MG63 (cell line): Measurements from ENCODE around the gene TMX1. TPM values are rescaled to one million over a fixed set of nuclear protein-coding genes. Genes with fewer than 3 reads are reported as not detected.

Experiments
- DNase-seq: peaks from one replicate; pipeline ENCODE4 v3.0.0-alpha.2; 2020
- H3K27me3 ChIP-seq: fragments of 250-450 bp; sonication (Bioruptor Pico); 2 replicates; pipeline ENCODE4 v1.5.1; 2020; ENCODE audit warnings: mild to moderate bottlenecking, moderate library complexity
- H3K36me3 ChIP-seq: fragments of 250-450 bp; sonication (Bioruptor Pico); 2 replicates; pipeline ENCODE4 v1.5.1; 2020; ENCODE audit warnings: mild to moderate bottlenecking, moderate library complexity
- H3K4me3 ChIP-seq: fragments of 250-450 bp; sonication (Bioruptor Pico); 2 replicates; pipeline ENCODE4 v1.5.1; 2020; ENCODE audit warnings: mild to moderate bottlenecking, moderate library complexity
- H3K9me3 ChIP-seq: fragments of 250-450 bp; sonication (Bioruptor Pico); 2 replicates; pipeline ENCODE4 v1.5.1; 2020; ENCODE audit warnings: mild to moderate bottlenecking, moderate library complexity
- total RNA-seq: library from RNA; depleted of rRNA; stranded (reverse); fragments of >200 nt; shearing (Covaris generic); gene quantifications from 2 replicates; pipeline ENCODE4 v1.2.3, GENCODE V29; 2014; ENCODE audit warnings: low replicate concordance

TMX1 gene
- total RNA-seq, 1 experiment from 2014 or later = 31.8 TPM

DNA sequence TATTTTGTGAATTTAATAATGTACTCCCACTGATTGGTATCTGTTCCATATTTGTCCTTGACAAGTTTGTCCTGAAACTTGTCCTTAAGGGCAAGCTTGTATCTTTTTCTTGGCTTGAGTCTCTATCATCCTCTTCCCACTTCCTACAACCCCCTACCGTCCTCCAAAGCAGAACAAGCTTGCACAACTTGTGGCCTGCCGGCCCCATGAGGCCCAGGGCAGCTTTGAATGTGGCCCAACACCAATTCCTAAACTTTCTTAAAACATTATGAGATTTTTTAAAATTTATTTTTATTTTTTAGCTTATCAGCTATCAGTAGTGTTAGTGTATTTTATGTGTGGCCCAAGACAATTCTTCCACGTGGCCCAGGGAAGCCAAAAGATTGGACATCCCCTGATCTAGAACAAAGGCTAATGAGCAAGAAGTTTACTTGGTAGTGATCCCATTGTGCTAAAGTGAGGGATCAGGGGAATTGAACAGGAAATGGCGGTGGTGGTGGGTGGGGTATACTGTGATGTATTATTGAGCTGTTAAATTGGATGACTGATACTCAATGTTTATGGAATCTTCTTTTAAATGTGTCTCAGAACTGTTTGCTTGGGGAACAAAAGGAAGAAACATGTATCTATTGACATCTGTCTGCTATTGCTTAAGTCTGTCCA is 37.8 kb downstream of the TMX1 start:
- Histone ChIP-seq H3K4me3 (no peak overlapping the region), H3K36me3 (no peaks in the 10 kb centered on the region), H3K9me3 (no peaks in the 10 kb centered on the region), H3K27me3 (no peaks in the 10 kb centered on the region)
- no peak for DNase-seq

DNA sequence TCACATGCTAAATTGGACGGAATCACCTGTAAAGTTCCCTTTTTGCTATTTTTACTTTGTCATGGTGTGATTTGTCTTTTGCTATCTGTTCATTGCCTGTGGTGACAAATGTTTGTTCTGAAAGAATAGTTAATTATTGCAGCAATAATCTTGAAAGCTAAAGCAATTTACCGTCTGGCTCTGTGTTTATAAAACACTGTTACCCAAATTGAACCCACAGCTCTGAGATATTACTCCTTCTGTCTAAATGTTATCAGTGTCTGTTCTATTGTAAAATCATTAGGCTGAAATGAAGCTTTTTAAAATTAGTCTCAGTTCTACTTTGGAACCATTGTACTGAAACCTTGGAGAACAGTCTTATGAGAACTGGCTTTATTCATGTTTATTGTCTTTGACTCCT is 42.5 kb downstream of the TMX1 start:
- Histone ChIP-seq H3K9me3 (no peaks in the 10 kb centered on the region), H3K36me3 (no peaks in the 10 kb centered on the region), H3K27me3 (no peaks in the 10 kb centered on the region), H3K4me3 (no peak overlapping the region)
- DNase-seq = no peak

DNA sequence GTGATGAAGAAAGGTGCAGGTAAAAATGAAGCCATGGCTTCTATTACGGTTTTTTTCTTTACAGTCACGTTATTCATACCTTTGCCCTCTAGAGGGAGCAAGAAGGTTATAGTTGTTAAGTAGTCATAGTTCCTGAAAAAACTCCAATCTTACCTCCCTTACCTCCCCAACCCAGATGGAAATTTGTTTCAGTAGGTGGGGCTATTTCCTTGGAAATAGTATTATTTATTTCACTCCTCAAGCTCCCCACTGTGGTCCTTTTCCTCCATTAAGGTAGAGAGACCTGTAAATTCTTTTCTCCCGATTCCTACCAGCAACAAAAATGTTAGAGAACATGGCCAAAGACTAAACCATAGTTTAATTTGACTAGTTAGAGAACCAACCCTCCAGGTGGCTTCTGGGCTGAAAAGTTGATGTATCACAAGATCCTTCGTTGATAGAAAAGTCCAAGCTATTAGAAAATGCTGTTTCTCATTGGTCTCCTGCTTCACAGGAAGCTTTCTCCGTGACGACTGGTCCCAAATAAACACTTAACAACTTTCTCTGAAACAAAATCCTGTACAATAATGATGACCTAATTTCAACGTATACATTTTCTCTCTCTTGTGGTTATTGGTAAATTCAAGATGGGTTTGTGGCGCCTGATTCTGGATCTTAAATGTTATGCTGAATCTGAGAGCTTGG is 43.5 kb downstream of the TMX1 start:
- H3K4me3 ChIP-seq = no peak overlapping the region
- H3K36me3 ChIP-seq = no peaks in the 10 kb centered on the region
- DNase-seq = no peak
- H3K9me3 ChIP-seq = no peaks in the 10 kb centered on the region
- H3K27me3 ChIP-seq = no peaks in the 10 kb centered on the region

DNA sequence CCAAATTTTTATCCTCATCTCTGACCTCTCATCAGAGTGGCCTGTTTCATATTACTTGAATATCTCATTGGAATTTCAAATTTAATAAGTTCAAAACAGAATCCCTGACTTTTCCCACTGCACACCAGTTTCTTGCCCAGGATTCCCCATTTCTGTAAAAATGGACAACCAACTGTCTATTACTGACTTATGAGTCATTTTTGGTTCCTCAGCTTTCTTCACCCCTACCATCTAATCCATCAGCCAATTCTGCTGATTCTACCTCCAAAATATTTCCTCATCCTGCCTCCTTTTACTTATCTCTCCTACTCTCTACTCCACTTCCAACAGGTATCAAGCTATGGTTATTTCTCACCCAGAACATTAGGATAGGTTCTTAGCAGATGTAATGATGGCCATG is 44.2 kb downstream of the TMX1 start:
- Histone ChIP-seq H3K36me3 (no peaks in the 10 kb centered on the region), H3K4me3 (no peak overlapping the region)
- no peak for DNase-seq

DNA sequence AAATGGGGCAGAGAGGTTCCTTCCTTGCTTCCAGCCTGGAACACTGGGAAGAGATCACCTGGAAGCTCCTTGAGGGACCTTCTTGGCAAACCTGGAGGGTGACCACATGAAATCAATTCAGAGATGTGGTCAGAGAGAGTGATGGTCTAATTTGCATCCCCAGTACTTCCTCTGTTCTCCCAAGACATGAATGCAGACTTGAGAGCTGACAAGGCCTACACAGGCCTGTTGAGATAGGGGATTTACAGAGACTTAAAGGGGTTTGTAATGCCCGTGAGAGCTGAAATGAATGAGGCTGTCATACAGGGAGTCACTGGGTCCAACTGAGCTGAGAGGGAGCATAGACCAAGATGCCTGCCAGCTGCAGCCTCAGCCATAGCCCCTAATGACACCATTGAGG is 45.1 kb downstream of the TMX1 start:
- H3K36me3 ChIP-seq = no peaks in the 10 kb centered on the region

More for the DNA sequence above, 44.2 kb downstream of the TMX1 start:
- H3K9me3 ChIP-seq = no peaks in the 10 kb centered on the region
- H3K27me3 ChIP-seq = no peaks in the 10 kb centered on the region

DNA sequence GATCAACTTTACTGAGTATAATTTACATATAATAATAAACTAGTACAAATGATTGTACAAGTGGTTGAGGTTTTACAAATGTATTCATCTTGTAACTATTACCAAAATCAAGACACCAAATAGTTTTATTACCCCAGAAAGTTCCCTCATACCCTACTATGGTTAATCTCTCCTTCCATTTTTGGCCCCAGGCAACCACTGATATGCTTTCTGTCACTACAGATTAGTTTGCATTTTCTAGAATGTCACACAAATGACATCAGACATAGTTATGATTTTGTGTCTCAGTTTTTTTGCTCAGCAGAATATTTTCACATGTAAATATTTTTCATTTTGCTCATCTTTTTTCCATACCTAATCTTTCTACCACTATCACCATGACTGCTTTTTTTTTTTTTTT is 49.1 kb downstream of the TMX1 start:
- no peaks in the 10 kb centered on the region for H3K9me3 ChIP-seq
- H3K27me3 ChIP-seq = no peaks in the 10 kb centered on the region
- DNase-seq = no peak
- H3K4me3 ChIP-seq = no peak overlapping the region
- no peaks in the 10 kb centered on the region for H3K36me3 ChIP-seq

More for the DNA sequence above, 45.1 kb downstream of the TMX1 start:
- Histone ChIP-seq H3K4me3 (no peak overlapping the region), H3K27me3 (no peaks in the 10 kb centered on the region), H3K9me3 (no peaks in the 10 kb centered on the region)
- no peak for DNase-seq

DNA sequence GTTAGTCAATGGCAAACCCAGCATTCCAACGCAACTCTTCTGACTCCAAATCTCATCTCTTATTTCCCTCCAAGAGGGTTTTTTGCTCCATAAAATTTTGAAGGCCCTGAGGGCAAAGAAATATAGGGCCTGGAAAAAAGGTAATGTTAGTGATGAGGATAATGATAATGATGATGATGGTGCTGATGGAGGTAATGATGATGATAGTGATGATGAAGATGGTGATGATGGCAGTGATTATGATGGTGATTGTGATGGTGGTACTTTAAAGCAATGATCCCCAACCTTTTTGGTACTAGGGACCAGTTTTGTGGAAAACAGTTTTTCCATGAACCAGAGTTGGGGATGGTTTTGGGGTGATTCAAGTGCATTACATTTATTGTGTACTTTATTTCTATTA is 50.1 kb downstream of the TMX1 start:
- no peak overlapping the region for H3K4me3 ChIP-seq
- no peaks in the 10 kb centered on the region for H3K27me3 ChIP-seq
- no peak for DNase-seq
- no peaks in the 10 kb centered on the region for H3K9me3 ChIP-seq
- H3K36me3 ChIP-seq = no peaks in the 10 kb centered on the region

DNA sequence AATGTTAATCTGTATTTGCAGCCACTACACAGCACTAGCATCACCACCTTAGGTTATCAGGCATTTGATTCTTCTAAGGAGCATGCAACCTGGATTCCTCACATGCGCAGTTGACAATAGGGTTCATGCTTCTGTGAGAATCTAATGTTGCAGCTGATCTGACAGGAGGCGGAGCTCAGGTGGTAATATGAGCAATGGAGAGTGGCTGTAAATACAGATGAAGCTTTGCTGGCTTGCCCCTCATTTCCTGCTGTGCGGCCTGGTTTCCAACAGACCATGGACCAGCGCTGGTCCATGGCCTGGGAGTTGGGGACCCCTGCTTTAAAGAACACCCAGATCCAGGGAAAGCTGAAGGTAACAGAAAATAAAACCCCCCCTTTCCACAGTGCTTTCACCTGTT is 51.0 kb downstream of the TMX1 start:
- H3K4me3 ChIP-seq = no peak overlapping the region
- no peaks in the 10 kb centered on the region for H3K36me3 ChIP-seq
- DNase-seq = no peak
- no peaks in the 10 kb centered on the region for H3K9me3 ChIP-seq
- H3K27me3 ChIP-seq = no peaks in the 10 kb centered on the region

DNA sequence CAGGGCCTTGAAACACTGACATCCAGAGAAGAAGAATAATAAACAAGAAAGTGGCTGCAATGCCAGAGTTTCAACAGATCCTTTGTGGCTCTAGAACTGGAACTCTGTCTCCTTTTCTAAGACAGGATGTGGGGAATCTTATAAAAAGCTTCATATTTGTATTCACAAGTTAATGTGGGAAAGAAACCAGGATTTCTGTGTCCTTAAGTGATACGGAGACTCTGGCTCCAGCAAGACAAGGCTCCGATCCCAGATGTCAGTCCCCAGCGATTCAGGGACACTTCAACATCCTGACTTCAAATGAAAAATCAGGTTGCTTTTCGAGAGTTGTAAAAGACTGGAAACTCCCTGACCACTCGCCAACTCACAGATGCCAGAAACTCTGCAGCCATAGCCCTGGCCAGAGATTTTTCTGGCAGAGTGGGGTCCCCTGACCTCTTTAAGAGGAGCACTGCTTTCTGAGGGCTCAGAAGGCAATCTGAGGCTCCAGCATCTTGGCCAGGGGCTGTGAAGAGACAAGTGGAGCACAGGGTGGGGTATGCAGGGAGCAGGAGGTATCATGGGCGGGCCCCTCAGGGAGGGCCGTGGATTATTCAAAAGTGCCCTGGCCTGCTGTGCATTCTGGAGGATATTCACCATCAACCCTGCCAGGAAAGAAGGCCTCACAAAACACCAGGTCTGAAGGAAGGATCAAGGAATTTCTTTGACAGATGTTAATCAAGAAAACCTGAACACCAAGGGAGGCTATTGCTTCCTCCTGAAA is 53.3 kb downstream of the TMX1 start:
- Histone ChIP-seq H3K36me3 (no peaks in the 10 kb centered on the region), H3K27me3 (no peaks in the 10 kb centered on the region), H3K4me3 (no peak overlapping the region), H3K9me3 (no peaks in the 10 kb centered on the region)
- DNase-seq = peak; percentile 54

DNA sequence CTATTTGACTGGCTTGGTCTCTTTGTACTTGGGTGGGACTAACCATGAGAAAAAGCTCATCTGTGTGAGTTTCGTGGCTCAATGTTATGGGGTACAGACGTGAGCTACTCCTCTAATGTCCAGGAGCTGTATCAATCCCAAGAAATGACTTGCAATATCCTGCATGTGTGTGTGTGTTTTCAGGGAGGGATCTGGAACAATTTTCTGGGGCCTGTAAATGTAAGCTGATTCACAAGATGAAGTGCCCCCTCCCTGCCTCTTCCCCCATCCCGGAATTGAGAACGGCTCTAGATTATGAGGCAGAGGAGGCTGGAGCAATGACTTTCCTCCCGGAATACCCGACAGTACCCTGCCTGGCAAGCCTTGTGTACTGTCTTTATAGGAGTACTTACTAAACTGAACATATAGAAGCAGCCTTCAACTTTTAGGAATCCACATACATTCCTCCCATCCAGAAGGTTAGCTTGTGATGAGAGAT is 53.9 kb downstream of the TMX1 start:
- DNase-seq = no peak
- Histone ChIP-seq H3K4me3 (no peak overlapping the region), H3K27me3 (no peaks in the 10 kb centered on the region), H3K9me3 (no peaks in the 10 kb centered on the region), H3K36me3 (no peaks in the 10 kb centered on the region)

DNA sequence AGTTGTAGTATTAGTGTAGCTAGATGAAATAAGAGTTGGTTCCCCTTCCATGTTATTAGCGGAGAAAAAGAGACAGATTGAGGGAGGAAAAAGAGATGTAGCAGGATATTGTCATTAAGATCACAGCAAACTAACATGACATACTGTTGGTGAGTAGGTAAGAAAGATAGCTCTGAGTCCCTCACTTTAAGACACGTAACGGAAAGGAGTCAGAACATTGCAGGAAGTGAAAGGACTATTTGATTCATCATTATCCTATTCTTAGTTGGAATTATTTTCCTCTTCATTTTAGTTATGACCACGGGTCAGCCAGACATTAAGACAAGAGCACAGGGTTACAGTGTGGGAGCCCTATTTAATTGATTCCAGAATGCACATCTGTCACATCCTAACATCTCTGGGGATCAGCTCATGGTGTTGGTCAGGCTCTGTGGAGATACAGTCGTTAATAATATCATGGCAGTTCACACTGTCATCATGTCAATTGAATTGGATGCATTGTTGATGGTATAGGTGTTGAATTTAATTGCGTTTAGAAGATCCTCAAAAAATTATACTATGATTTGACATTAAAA is 55.0 kb downstream of the TMX1 start:
- no peak for DNase-seq

DNA sequence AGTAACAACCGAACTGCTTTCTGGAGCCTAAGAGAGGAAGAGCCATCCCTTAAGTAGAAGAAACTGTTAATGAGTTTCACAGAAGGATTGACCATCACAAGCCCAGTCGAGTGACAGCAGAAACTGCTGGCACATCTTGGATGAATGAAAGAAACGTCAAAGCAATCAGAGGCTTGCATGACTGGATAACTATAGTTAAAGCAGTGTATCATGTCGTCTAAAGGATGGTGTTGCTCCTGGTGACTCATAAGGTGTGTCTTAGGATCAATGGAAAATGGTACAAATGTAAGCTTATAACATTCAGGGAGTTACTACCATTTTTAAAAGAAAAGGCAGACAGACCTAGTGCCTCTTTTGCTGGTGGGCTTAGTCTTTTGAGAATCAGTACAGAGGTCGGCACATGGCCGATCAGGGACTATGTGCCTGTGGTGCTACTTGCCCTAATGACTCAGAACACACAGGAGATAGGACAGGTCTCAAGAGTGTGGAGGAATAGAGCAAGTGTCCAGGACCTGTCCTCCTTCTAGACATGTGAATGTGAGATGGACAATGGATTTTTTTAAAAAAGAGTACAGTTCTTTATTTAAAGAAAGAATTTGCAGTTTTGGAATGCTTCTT is 55.7 kb downstream of the TMX1 start:
- H3K27me3 ChIP-seq = no peaks in the 10 kb centered on the region
- H3K4me3 ChIP-seq = no peak overlapping the region
- H3K36me3 ChIP-seq = no peaks in the 10 kb centered on the region
- DNase-seq = no peak
- H3K9me3 ChIP-seq = no peaks in the 10 kb centered on the region

More for the DNA sequence above, 55.0 kb downstream of the TMX1 start:
- Histone ChIP-seq H3K27me3 (no peaks in the 10 kb centered on the region), H3K36me3 (no peaks in the 10 kb centered on the region), H3K4me3 (no peak overlapping the region), H3K9me3 (no peaks in the 10 kb centered on the region)

DNA sequence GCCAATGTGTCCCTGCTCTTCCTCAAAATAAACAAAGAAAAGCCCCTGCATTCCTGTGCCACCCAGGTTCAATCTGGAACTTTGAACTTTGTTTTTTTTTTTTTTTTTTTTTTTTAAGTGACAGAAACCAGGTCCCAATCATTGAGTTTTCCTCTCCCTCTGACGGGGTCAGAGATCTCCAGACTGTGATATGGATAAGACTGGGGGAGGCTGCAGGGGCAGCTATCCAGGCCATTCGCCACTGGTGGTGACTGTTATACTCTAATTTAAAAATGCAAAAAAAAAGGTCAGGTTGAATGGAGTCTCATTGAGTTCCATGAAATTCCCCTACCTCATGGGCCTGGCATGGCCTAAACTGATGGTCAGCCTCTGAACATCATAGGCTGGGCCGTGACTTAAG is 57.0 kb downstream of the TMX1 start:
- Histone ChIP-seq H3K9me3 (no peaks in the 10 kb centered on the region), H3K4me3 (no peak overlapping the region), H3K27me3 (no peaks in the 10 kb centered on the region), H3K36me3 (no peaks in the 10 kb centered on the region)
- DNase-seq = no peak

DNA sequence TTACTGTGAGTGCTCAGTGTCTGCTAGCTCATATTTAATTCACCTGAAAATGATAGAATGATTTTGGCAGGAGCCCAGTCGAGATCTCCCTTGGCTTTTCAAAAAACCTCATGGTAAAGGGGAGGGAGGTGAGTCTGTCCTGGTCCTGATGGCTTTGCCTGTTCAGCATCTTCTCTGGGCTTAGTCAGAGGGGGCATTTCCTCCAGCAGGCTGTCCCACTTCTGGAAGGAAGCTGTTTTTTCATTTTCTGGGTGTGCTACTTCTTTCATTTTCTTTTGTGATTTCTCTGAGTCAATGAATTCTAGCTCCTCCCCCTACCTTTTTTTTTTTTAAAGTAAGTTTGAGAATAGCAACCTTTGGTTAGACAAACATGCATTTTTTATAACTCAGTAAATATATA is 58.8 kb downstream of the TMX1 start:
- Histone ChIP-seq H3K9me3 (no peaks in the 10 kb centered on the region), H3K27me3 (no peaks in the 10 kb centered on the region), H3K36me3 (no peaks in the 10 kb centered on the region), H3K4me3 (no peak overlapping the region)
- DNase-seq = no peak

DNA sequence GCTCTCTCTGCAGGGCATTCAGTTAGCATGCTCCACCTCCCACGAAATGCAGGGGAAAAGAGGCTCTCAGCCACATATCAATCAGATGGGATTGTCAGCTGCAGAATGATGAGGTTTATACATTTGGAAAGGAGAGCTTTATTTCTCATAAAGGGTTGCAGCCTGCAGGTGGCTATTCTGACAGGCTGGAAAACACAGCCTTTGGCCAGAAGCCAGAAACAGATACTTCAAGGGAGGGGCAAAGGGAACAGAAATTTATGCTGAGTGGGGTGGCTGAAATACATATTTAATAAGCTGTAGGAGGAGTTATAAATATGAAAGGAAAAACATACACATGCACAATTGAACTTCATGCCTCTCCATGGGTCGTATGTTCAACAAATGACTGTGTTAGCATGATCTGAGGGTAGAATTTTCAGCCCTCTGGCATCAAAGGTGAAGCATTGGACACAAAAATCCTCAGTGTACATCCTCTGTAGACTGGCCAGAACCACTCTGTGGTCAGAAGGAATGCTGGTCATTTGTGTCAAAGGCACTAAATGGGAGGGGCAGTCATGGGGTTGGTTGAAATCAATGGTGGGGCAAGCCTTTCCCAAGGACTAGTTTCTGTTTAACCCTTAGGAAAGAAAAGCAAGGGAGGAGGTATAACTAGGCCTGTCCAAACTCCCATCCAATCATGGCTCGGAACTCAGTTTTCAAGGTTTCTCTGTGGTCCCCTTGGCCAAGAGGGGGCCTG is 62.4 kb downstream of the TMX1 start:
- Histone ChIP-seq H3K9me3 (no peaks in the 10 kb centered on the region), H3K27me3 (no peaks in the 10 kb centered on the region), H3K36me3 (no peaks in the 10 kb centered on the region), H3K4me3 (no peak overlapping the region)
- DNase-seq = no peak

DNA sequence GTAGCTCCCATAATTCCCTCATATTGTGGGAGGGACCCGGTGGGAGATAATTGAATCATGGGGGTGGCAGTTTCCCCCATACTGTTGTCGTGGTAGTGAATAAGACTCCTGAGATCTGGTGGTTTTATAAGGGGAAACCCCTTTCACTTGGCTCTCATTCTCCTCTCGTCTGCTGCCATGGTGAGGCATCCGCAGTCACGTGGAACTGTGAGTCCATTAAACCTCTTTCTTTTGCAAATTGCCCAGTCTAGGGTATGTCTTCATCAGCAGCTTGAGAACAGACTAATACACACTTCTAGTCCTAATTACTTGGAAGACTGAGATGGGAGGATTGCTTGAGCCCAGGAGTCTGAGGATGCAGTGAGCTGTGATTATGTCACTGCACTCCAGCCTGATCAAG is 64.4 kb downstream of the TMX1 start:
- Histone ChIP-seq H3K27me3 (no peaks in the 10 kb centered on the region), H3K9me3 (no peaks in the 10 kb centered on the region), H3K4me3 (no peak overlapping the region), H3K36me3 (no peaks in the 10 kb centered on the region)
- peak; percentile 23 for DNase-seq
